ENCODE measurements around the gene KIAA0040.
"Not testable (repeated sequence)": the region's sequence is repeated elsewhere in the genome, so short reads cannot be mapped to it uniquely, and the experiment has no call there.

KIAA0040 gene

DNA sequence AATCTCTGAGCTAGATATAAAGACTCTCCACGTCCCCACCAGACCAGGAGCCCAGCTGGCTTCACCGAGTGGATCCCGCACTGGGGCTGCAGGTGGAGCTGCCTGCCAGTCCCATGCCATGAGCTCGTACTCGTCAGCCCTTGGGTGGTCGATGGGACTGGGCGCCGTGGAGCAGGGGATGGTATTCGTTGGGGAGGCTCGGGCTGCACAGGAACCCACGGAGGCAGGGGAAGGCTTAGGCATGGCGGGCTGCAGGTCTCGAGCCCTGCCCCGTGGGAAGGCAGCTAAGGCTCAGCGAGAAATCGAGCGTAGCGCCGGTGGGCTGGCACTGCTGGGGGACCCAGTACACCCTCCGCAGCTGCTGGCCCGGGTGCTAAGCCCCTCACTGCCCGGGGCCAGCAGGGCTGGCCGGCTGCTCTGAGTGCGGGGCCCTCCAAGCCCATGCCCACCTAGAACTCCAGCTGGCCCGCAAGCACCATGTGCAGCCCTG, 84.2 kb downstream of the KIAA0040 start:
- not testable (repeated sequence) for DNase-seq (ENCODE audit: low read depth in 4 of 4, low spot score in 1 of 4)
